Right lobe of liver (tissue), 6 donors: ENCODE measurements around the gene ISL2. TPM values are rescaled to one million over a fixed set of nuclear protein-coding genes. Genes with fewer than 3 reads are reported as not detected.

Source experiments
- ATAC-seq, 4 donors: fragments of 200-7000 bp; cut with Tn5 transposase; one replicate each; pipeline ENCODE4 v1.9.1; 2020; ENCODE audit warnings: mild to moderate bottlenecking in 4 of 4, moderate library complexity in 4 of 4
- DNase-seq, 3 donors: peaks; one replicate each; pipeline ENCODE4 v3.0.0-alpha.2; 2020
- H3K27ac ChIP-seq, 3 donors: fragments of 200-600 bp; one replicate each; pipeline ENCODE4 v1.8.0; 2022
- H3K27me3 ChIP-seq, 2 donors: fragments of 200-600 bp; one replicate each; pipeline ENCODE4 v1.8.0; 2022
- H3K36me3 ChIP-seq, 4 donors: fragments of 200-600 bp; sonication (generic) in 1 of 4; one replicate each; pipeline versions ENCODE4 v1.5.1 to v1.8.0; 2017 to 2022; ENCODE audit warnings: control low read depth in 1 of 4
- H3K4me1 ChIP-seq, 4 donors: fragments of 200-600 bp; sonication (generic) in 1 of 4; one replicate each; pipeline versions ENCODE4 v1.5.1 to v1.8.0; 2017 to 2022; ENCODE audit warnings: control low read depth in 1 of 4
- H3K4me3 ChIP-seq, 3 donors: fragments of 200-600 bp; one replicate each; pipeline ENCODE4 v1.8.0; 2022
- H3K9me3 ChIP-seq, 4 donors: fragments of 200-600 bp; sonication (generic) in 1 of 4; one replicate each; pipeline versions ENCODE4 v1.5.1 to v1.8.0; 2017 to 2022; ENCODE audit warnings: control low read depth in 1 of 4
- POLR2A ChIP-seq: fragments of 450-650 bp; IDR thresholded peaks from one replicate; pipeline ENCODE4 v1.6.1; 2017; ENCODE audit warnings: antibody characterized with exemption, mild to moderate bottlenecking
- WGBS: methylation state at CpG from one replicate; pipeline ENCODE4 v1.1.6; 2018; ENCODE audit warnings: low coverage, low lambda C conversion rate; ENCODE audit not compliant: insufficient coverage; ENCODE audit errors: missing lambda C conversion rate; 5-methylcytosine and 5-hydroxymethylcytosine counted together
- intact Hi-C, 2 donors: fragments of 100-400 bp; cut with DNase I; formaldehyde crosslinking; loops; one replicate each; pipeline versions ENCODE4 v1.11.2 to v1.14.1; 2022
- total RNA-seq, 6 experiments: library from RNA; depleted of rRNA in 2 of 6; stranded (reverse); fragments of >200 nt in 2 of 6; fragmentation: NEBNext Ultra II Directional in 3 of 6; extraction: Animal tissue kit (Norgen Biotek cat#: 25700) in 3 of 6; gene quantifications; one replicate each; pipeline versions ENCODE4 v1.1.0 to v1.2.4, GENCODE V29; 2016 to 2023
- TF ChIP-seq, protein P1 (sequence below), 4 donors: fragments of 200-600 bp in 3 of 4; fragments of 450-650 bp in 1 of 4; IDR thresholded peaks; one replicate each; pipeline versions ENCODE4 v1.5.1 to v1.8.0; 2016 to 2022; ENCODE audit warnings: antibody characterized with exemption in 4 of 4, mild to moderate bottlenecking in 2 of 4
- donor health status: DM: no; HTN: yes; CAD: no.
- donor health status: DM: no; HTN: no; CAD: no.
- donor health status: DM: no; HTN: no; CAD: no.
- donor health status: DM: no; HTN: yes; CAD: no.
- donor health status: DM: no; HTN: yes; CAD: no.

Gene ISL2
- total RNA-seq, 6 experiments from 2014 or later = not detected

DNA sequence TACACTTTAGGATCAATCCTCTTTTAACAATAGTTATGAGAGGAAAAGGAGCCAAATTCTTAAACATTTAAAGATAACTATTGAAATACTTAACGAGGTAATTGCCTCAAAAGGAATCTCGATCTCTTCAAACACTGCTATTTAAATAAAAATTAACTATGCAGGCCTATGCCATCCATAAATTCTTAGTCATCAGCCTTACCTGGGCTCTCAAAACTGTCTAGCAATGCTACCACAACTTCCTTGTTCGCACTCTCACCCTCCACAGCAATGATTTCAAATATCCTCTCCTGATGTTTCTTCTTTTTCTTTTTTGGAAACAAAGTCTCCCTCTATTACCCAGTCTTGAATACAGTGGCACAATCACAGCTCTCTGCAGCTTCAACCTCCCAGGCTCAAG is 37.6 kb upstream of the ISL2 start:
- intact Hi-C loops = no loop called here
- Histone ChIP-seq H3K9me3 (no peaks in the 10 kb centered on the region), H3K27ac (no peak overlapping the region), H3K27me3 (no peaks in the 10 kb centered on the region), H3K4me1 (peaks cover 0 to 4% (median 0%) of the 10 kb centered on the region in 4 donors), H3K4me3 (no peak overlapping the region), H3K36me3 (no peaks in the 10 kb centered on the region)
- no peak for TF ChIP-seq POLR2A
- TF ChIP-seq, protein P1, sequence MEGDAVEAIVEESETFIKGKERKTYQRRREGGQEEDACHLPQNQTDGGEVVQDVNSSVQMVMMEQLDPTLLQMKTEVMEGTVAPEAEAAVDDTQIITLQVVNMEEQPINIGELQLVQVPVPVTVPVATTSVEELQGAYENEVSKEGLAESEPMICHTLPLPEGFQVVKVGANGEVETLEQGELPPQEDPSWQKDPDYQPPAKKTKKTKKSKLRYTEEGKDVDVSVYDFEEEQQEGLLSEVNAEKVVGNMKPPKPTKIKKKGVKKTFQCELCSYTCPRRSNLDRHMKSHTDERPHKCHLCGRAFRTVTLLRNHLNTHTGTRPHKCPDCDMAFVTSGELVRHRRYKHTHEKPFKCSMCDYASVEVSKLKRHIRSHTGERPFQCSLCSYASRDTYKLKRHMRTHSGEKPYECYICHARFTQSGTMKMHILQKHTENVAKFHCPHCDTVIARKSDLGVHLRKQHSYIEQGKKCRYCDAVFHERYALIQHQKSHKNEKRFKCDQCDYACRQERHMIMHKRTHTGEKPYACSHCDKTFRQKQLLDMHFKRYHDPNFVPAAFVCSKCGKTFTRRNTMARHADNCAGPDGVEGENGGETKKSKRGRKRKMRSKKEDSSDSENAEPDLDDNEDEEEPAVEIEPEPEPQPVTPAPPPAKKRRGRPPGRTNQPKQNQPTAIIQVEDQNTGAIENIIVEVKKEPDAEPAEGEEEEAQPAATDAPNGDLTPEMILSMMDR (IDR thresholded peaks at IDR 0.05) = no peak
- ATAC-seq (peak in 1 of 4 donors; percentile 23), DNase-seq (no peak)
- WGBS = 62% methylated on average over 3 of the region's 3 CpGs

DNA sequence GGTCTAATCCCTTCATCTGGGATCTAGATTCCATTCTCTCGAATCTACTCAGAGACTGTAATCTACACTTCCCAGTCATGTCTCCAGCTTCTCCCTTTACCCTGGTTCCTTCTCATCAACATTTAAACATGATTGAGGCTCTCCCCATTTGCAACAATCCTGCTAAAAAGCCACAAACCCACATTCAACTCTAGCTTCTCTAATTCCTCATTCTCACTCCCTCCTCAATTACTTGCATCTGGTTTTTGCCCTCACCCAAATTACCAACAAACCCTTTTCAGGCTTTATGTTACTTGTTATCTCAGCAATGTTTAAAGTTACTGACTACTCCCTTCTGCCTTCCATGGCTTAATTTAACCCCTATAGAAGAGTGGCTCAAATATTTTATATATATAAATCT is 36.8 kb upstream of the ISL2 start:
- no peaks in the 10 kb centered on the region for H3K9me3 ChIP-seq
- H3K36me3 ChIP-seq = no peaks in the 10 kb centered on the region
- no peak for DNase-seq
- H3K27ac ChIP-seq = no peak overlapping the region
- H3K27me3 ChIP-seq = no peaks in the 10 kb centered on the region
- intact Hi-C loops = no loop called here
- no peak for TF ChIP-seq POLR2A
- TF ChIP-seq, protein P1 (IDR thresholded peaks at IDR 0.05) = no peak
- no peak for ATAC-seq
- no peak overlapping the region for H3K4me3 ChIP-seq
- 36% methylated on average over 1 of the region's 1 CpG for WGBS
- peaks cover 0 to 4% (median 0%) of the 10 kb centered on the region in 4 donors for H3K4me1 ChIP-seq

DNA sequence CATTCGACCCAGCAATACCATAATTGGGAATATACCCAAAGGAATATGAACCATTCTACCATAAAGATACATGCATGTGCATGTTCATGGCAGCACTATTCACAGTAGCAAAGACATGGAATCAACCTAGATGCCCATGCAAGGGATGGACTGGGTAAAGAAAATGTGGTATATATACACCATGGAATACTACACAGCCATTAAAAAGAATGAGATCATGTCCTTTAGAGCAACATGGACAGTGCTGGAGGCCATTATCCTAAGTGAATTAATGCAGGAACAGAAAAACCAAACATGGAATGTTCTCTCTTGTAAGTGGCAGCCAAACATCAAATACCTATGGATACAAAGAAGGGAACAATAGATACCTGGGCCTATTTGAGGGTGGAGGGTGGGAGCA is 32.7 kb upstream of the ISL2 start:
- Histone ChIP-seq H3K4me1 (peaks cover 0 to 15% (median 4%) of the 10 kb centered on the region in 4 donors), H3K36me3 (no peaks in the 10 kb centered on the region), H3K9me3 (no peaks in the 10 kb centered on the region), H3K27me3 (no peaks in the 10 kb centered on the region), H3K4me3 (no peak overlapping the region), H3K27ac (no peak overlapping the region)
- ATAC-seq = no peak
- no peak for TF ChIP-seq POLR2A
- TF ChIP-seq, protein P1 (IDR thresholded peaks at IDR 0.05) = no peak
- 83% methylated on average over 1 of the region's 1 CpG for WGBS
- intact Hi-C loops = no loop called here
- no peak for DNase-seq

DNA sequence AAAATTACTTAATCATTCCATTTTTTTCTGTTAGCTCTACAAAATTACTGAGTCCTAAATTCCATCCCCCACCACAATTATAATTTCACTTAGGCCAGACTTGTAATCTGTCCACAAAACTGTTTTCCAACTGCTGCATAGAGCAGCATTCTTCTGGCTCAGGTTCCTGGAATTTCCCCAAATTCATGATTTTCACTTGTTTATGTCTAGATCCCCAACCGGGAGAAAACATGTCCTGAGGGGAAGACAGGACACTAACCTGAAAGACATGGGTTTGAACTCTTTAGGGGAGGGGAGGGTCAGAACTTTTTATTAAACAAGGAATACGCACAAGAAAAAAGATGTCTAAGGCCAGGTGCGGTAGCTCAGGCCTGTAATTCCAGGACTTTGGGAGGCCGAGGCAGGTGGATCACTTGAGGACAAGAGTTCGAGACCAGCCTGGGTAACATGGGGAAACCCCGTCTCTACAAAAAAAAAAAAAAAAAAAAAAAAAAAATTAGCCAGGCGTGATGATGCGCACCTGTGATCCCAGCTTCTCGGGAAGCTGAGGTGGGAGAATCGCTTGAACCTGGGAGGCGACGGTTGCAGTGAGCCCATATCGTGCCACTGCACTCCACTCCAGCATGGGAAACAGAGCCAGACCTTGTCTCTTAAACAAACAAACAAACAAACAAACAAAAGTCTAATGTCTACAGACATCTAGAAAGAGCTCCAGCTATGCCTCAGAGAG is 26.8 kb upstream of the ISL2 start:
- H3K36me3 ChIP-seq = no peaks in the 10 kb centered on the region
- ATAC-seq (no peak), DNase-seq (no peak)
- H3K27ac ChIP-seq = peak overlapping the region in 2 of 3 donors; percentile 87 to 93
- peak overlapping the region; percentile 71 to 96 (median 87) for H3K4me3 ChIP-seq
- H3K4me1 ChIP-seq = peaks cover 0 to 55% (median 15%) of the 10 kb centered on the region in 4 donors
- no peaks in the 10 kb centered on the region for H3K9me3 ChIP-seq
- TF ChIP-seq POLR2A = no peak
- TF ChIP-seq, protein P1 (IDR thresholded peaks at IDR 0.05) = no peak
- H3K27me3 ChIP-seq = no peaks in the 10 kb centered on the region
- intact Hi-C loops = no loop called here
- WGBS = 50% methylated on average over 13 of the region's 13 CpGs
